NCI-H1092 treated with DMSO at 0.1 percent for 48 hours (cell line): Measurements from ENCODE around the gene ASXL3.
A peak's percentile ranks its signal among the peaks of the same experiment; 100 is the strongest.

Experiments
- DNase-seq: peaks from one replicate; lab custom pipeline; 2025; lab: John Stamatoyannopoulos, UW

Gene ASXL3

DNA sequence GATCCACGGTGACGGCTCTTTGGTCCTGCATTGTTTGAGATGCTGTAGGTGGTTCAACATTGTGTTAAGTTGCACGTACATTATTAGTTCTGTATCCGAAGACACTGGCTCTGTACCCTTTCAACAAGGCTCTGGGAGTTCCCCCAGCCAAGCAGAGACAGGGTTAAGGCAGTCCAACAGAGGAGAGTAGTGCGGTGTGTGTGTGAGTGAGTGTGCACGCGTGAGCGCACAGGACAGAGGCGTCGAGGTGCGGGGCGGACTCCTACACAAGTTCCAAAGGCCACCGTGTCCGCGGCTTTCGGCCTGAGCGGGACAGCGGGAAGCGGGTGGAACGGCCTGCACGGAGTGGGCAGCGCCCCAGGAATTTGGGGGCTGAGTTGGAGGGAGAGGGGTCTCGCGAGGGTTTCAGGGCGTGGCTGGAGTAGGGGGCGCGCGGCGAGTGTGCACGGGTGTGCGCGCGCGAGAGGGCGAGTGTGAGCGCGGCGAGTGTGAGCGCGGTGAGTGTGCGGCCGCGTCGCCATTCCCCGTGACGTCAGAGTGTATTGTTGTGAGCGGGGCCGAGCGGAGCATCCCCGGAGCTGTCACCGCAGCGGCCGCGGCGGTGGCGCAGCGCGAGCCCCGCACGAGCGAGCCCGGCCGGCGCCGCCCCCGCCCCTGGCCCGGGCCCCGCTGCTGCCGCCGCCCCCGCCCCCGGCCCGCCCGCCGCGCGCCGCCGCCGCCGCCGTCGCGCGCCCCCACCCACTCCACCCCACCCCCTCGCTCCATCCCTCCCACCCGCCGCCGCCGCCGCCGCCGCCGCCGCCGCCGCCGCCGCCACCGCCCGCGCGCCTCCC is at the start of gene ASXL3:
ASXL3 (plus strand) TSS at position 535 of the 833 bp plus-strand sequence. CDS start 413 bp downstream, outside the sequence.
- peak; percentile 82 for DNase-seq

DNA sequence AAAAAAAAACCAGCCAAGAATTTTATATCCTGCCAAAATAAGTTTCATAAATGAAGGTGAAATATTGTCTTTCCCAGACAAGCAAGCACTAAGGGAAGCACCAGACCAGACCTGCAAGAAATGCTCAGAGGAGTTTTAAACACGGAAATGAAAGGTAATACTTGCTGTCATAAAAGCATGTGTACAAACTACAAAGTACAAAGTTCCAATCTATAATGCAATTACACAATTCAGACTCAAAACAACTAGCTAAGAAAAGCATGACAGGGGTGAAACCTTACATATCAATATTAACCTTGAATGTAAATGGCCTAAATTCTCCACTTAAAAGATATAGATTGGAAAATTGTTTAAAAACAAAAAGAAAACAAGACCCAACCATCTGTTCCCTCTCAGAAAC is 45.0 kb upstream of the ASXL3 start:
- DNase-seq, result no peak

DNA sequence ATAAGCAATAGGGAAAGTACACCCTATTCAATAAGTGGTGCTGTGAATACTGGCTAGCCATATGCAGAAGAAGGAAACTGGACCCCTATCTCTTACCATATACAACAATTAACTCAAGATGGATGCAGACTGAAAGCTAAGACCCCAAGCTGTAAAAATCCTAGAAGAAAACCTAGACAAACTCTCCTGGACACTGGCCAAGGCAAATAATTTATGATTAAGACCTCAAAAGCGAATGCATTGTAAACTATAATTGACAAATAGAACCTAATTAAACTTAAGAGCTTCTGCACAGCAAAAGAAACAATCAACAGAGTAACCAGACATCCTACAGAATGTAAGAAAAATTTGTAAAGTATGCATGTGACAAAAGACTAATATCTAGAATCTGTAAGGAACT is 41.1 kb upstream of the ASXL3 start:
- DNase-seq, result no peak

DNA sequence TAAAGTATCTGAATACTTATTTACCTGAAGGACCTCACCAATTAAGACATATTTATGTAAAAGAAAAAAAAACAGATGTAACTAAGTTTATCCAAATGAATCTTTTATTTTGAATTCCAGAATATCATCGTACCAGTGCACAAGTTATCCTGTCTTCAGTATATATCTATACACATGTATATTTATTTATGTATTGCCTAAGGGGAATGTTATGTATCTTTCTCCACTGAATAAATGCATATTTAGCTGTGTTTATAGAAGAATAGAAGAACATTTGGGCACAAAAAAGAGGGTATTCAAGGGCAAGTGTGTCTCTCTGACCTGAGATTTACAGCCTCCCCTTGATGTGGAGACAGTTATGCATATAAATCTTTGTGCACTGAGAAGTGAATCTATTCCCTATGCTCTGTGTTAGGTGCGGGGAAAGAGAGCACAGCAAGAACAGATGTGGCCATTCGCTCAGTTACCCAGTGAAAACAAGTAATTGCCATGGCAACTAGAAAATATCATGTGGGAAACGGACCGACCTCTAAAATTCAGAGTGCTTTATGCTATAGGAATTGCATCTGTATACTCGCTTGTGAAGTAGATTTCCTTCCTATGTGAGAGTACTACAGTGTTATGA is 39.5 kb upstream of the ASXL3 start:
- no peak for DNase-seq

DNA sequence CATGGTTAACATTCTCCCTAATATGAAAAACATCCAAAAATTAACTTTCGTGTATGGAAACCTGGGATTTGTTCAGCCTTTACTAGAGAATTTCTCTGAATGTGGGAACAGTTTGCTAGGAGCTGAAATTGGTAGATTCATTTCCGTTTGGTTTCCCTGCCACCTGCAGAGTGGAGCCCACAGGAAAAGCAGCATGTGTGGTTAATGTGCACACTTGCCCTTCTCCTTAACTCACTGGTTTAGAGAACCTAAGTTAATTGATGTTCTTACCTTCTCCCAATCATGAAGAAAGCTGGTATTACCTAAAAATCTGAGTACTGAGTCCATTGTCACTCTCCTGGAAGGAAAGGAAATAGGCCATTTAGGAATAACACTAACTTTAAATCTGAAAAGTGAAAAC is 37.6 kb upstream of the ASXL3 start:
- no peak for DNase-seq

DNA sequence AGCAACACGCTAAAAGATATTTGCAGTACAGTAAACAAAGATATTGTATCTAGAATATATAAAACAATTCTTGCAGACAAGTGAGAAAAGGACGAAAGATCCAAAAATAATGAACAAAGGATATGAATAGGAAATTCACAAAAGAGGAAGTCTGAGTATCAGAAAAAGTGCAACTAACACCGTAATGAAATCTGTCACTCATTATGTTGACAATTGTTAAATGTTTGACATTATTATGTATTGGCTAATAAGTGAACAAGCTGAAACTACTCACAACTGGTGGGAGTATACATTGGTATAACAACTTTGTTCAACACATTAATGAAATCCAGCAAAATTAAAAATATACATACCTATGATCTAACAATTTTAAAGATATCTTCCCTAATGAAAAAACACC is 36.7 kb upstream of the ASXL3 start:
- no peak for DNase-seq

DNA sequence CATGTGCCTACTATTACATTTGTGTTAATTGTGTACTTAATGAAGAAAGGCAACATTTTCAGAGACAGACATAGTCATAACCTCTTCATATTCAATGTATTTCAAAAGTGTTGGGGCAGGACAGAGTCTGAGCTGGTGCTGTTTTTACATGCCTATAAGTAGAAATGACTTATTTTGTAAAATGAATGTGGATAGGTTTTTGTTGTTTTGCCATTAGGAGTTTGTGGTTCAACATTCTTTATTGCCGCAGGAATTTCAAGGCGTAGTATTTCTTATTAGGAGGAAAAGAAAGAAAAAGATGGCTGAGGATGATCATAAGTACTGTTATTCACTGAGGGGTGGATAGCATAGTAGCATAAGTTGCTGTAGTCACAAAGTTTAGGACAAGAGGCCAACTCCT is 21.2 kb upstream of the ASXL3 start:
- DNase-seq, result no peak

DNA sequence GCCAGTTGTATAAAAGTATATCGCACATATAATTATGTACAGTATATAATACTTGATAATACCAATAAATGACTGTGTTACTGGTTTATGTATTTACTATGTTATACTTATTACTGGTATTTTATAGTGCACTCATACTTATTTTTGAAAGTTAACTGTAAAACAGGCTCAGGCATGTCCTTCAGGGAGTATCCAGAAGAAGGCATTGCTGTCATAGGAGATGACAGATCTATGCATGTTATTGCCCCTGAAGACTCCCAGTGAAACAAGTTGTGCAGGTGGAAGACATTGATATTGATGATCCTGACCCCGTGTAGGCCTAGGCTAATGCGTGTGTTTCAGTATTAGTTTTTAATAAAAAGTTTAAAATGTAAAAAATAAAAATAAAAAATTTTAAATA is 20.3 kb upstream of the ASXL3 start:
- no peak for DNase-seq

DNA sequence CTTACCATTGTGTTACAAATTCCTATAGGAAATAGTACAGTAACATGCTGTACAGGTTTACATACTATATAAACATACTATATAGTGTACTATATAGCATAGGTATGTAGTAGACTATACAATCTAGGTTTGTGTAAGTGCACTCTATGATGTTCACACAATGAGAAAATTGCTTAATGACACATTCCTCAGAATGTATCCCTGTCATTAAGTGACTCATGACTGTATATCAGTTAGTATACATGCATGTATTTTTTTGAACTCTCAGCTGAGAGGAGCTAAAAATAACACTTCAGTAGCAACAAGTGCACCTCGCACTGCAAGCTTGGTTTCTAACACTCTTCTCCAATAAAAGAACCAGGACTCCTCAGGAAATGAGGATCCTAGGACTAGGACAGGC is 19.5 kb upstream of the ASXL3 start:
- no peak for DNase-seq

DNA sequence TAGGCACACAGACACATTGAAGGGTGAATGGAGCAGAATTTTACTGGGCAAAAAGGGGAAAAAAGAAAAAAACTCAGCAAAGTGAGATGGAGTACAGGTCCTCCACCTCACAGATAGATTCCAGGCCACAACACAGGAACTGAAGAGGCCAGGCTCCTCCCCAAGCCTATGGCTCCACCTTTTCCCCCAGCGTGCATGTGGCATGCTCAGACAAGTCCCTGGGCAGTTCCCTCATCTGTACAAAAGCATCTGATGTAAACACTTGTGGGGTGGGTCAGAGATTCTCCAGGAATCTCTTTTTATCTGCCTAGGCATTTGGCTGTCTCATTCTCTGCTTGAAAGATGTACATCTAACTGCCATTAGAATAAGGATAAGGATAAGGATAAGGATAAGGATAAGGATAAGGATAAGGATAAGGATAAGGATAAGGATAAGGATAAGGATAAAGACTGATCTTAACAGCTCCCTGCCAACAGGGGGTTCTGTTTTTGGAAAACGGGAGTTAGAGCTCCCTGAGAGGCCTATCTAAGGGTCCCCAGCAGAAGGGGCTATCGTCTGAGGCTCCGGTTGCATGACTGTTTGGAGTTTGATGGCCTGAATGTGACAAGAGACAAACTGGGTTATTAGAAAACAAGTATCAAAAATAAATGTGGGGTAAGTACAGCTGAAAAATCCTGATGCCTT is 17.2 kb upstream of the ASXL3 start:
- no peak for DNase-seq

DNA sequence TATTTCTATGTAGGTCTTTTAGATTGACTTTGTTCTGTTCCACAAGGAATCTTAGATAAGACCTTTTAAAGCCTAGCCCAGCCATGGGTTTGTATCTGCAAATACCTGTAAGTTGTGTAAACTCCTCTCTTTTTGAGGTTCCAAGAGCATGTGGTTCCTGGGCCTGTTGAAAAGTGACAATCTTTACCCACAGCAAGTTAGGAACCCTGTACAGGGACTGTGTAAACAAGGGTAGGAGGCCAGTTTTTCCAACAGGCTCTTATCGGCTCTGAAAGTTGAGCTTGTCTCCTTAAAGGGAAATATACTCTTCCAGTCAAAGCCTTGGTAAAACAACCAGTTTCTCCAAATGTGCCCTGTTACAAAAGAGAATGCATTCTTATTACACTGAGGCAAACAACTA is 15.3 kb upstream of the ASXL3 start:
- no peak for DNase-seq

DNA sequence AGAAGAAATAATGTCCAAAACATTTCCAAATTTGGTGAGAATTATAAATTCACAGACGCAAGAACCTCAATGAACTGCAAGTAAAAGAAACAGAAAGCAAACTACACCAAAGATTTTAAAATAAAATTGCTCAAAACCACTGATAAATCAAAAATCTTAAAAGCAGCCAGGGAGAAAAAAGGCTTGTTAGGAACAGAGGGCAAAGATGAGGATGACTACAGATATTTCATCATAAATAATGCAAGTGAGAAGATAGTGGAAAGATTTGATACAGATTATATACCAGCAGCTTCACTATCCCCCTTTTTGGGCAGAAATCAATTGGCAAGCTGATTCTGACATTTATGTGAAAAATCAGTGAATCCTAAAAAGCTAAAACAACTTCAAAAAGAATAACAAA is 10.3 kb upstream of the ASXL3 start:
- DNase-seq, result no peak

DNA sequence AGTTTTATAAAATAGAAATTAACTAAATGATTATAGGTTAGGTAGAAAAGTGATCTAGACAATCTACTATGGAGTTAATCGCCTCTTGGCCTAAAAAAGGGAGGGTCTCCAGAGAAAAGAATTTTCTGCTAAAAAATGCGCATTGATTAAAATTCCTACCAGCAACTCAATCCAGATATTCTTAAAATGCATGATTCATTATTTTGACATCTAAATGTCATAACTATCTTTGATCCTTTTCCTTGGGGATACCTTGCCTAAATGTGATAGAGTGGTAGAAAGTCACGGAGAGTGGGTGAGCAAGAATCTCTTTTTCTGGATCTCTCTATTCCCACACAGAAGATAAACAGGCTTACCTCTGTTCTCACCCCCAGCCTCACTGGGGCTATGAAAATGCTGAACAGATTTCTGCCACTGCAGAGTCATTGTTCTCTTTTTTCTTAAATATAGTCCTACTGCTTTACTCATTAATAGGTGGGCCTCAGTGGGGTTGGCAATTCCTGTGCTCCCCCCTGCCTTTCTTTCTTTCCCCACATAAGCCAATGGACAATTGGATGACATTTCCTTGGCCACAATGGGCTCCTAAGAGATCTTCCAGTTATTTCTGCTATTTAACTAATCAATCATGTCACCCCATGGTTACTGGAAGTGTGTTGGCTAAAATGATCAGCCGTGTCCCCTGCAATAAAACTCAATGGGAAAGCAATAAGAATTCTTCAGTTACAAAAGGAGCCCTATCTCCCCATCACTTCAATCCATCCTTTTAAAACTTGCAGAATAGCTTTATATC is 5.8 kb upstream of the ASXL3 start:
- no peak for DNase-seq

DNA sequence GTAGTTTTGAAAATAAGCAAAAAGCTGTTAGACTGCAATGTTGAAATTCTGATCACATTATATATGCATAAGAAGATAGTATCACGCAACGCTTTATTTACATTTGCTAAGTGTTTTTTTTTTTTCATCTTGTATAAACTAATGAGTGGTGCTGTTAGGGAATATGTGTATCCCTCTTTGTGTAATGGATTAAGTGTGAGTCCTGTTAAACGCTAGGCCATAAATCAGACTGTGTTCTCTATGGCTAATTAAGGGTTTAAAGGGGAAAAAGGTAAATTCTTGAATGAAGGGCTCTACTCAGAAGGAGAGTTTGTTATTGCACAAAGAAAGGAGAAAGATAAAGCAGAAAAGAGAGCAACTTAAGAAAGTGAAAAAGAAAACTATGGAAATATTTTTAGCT is 4.8 kb upstream of the ASXL3 start:
- peak; percentile 16 for DNase-seq

DNA sequence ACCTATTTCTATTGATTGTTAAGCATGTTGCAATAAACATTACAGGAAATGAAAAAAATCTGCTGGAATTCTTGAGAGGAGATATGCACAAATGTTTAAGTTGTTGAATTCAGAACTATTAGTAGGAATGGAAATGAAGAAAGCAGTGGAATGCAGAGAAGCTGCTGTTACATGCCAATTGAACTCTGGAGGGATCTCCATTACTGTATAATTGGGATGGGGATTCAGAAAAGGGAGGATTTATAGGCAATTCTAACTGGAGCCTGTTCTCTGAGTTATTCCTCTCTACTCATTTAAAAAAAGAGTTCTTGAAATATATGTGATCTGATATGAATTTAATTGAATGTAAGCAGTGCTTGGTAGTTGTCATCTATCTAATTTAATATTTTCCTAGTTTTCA is 2.6 kb upstream of the ASXL3 start:
- DNase-seq, result no peak

DNA sequence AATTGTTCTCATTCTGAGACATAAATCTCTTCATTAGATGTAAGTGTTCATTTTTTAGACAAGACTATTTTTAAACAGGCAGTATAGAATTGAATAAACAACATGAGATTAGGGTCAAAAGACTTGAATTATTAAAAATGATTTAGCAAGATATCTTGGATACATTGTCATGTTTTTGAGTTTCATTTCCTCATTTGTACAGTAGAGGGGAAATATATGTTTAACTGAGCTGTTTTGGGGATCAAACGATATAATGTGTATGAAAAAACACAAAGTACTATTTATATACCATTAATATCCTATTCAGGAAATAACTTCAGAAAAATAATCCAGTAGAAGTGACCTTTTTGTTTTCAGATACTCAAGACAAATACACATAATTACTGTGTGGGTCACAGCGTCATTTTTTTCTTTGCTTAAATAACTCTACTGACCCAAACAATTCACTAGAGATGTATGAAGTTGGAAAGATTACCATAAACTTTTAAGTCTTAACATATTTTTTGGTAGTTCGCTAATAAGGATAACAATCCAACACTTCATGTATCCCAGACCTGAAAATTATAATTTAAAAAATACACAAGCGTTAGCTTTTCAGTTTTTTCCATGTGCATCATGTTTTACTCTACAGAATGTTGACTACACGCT is 896 bp upstream of the ASXL3 start:
- peak; percentile 58 for DNase-seq

DNA sequence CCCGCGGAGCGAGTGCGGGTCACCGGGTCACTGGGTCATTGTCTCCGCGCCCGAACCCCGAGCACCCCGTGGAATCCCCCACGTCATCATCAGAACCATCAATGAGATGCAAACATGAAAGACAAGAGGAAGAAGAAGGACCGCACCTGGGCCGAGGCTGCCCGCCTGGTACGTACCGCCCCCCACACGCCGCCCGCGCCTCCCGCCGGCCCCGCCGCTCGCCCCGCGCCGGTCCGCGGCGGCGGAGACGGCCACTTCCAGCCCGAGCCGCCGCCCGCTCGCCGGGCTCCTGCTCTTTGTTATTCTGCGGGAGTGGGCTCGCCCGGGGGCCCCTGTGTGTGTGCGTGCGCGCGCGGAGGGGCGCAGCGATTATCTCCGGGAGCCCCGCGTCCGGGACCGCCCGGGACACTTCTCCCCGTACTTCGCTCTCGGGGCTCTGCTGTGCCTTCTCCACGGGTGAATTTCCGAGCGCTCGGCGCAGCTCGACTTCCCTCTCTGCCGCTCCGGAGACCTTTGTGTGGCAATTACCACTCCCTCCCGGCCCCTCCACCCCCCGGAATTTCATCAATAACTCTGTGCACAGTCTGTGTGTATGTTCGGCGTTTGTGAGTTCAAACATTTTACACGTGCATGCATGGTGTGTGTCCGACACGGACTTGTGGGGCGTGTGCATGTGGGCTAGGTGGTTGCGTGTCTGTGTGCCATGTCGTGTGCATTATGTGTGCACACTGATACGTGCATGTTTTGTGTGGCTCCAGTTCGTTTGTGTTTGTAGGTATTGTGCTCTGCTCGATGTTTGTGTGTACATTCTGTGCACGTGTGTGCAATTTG is 714 bp downstream of the ASXL3 start:
- peak; percentile 86 for DNase-seq

DNA sequence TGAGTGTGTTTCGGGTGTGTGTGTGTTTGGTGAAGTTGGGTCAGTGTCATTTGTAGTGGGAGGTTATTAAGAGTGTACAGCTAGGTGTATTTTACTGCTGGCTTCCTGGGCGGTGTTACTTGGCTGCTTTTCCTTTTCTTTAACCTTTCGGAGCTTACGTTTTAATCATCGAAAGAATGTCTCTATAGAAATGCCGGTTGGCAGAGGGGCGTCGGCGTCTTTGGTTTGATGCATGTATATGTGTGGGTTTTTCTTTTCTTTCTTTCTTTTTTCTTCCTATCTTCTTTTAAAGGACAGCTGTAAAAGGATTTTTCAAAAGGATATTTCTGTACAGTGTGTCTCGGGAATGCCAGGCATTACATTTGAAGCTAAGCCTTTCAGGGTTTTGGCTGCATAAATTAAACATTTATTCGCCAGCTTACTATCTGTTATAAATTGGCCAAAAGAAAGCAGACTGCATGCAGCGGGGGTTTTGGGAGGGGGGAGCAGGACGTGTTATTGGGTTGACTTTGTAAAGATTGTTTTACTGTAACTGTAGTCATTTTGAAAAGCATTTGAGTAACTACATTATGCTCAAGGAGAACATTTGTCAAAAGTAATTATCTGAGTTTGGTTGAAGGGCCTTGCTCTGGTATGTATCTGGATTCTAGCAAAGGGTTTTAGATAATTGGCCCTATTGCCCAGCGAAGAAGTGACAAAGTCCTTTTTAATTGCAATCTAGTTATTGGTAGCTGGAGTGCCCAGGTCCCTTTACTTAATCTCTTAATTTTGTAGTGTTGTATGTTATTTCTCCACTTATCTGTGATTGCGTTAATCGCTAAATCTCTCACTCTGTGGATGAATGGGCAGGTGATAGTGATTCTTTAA is 1.6 kb downstream of the ASXL3 start:
- peak; percentile 86 for DNase-seq

DNA sequence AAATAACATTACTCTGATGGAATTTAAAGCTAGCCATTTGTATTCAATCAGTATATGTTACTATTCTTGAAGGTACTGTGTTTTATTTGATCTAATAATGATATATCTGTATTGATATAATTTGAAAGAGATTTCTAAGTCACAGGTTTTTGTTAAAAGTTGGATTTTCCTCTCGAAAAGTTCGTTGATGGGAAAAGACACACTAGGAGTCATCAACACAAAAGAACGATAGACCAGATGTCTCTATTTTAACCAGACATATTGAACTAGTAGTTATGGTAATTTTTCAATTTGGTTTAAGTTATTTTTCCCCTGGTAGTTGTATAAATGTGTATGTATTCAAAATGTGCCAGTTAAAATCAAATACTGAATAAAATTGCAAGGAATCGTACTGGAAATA is 2.5 kb downstream of the ASXL3 start:
- no peak for DNase-seq

DNA sequence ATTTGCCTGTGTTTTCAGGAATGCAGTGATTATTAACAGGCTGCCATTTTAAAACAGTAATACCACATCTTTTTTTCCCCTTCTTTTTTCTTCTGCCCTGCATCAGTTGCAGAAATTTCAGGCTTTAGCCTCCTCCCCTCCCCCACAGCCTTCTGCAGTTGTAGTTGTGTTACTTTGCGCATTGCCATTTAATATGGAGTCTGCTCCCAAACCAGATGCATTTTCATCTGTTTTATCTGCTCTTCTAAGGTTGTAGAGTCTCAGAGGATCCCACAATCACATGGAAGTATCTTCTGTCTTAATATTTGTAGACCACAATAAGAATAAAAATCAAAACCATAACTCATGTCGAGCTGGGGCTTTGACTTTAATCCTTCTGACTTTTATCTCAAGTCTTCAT is 3.8 kb downstream of the ASXL3 start:
- no peak for DNase-seq
